Stimulated activated CD8-positive, alpha-beta memory T cell treated with anti-CD3 and anti-CD28 coated beads, Interleukin-4, amount 100 ng/mL, for 24 hours (primary cell): Measurements from ENCODE around the gene PRKCE.

ENCODE experiments used
- DNase-seq: peaks from one replicate; pipeline ENCODE4 v3.0.0-alpha.2; 2020; ENCODE audit warnings: low read depth

The PRKCE gene

GRCh38 chr2:45992741-45993475 is 341.4 kb downstream of the PRKCE start:
- no peak for DNase-seq

- peak; percentile 13 for DNase-seq
These were observed 342.1 kb downstream of the PRKCE start for GRCh38 chr2:45993476-45993991.

GRCh38 chr2:45994060-45994459 is 342.6 kb downstream of the PRKCE start:
- no peak for DNase-seq

GRCh38 chr2:46000660-46001059 is 349.2 kb downstream of the PRKCE start:
- no peak for DNase-seq

GRCh38 chr2:46001290-46001689 is 349.8 kb downstream of the PRKCE start:
- no peak for DNase-seq

- DNase-seq, result no peak
These were observed 350.4 kb downstream of the PRKCE start for GRCh38 chr2:46001741-46002506.

GRCh38 chr2:46002507-46002883 is 351.0 kb downstream of the PRKCE start:
- no peak for DNase-seq

- no peak for DNase-seq
These were observed 351.5 kb downstream of the PRKCE start for GRCh38 chr2:46002947-46003346.

- DNase-seq, result no peak
These were observed 352.5 kb downstream of the PRKCE start for GRCh38 chr2:46003903-46004473.

- DNase-seq, result no peak
These were observed 355.1 kb downstream of the PRKCE start for GRCh38 chr2:46006473-46007025.

- no peak for DNase-seq
These were observed 355.9 kb downstream of the PRKCE start for GRCh38 chr2:46007412-46007811.

GRCh38 chr2:46008091-46008870 is 356.8 kb downstream of the PRKCE start:
- no peak for DNase-seq

GRCh38 chr2:46009315-46009714 is 357.8 kb downstream of the PRKCE start:
- no peak for DNase-seq

GRCh38 chr2:46009772-46010171 is 358.3 kb downstream of the PRKCE start:
- no peak for DNase-seq

GRCh38 chr2:46010223-46010924 is 358.9 kb downstream of the PRKCE start:
- DNase-seq, result no peak

- DNase-seq, result no peak
These were observed 359.5 kb downstream of the PRKCE start for GRCh38 chr2:46010925-46011490.

- no peak for DNase-seq
These were observed 361.3 kb downstream of the PRKCE start for GRCh38 chr2:46012618-46013240.

- DNase-seq, result no peak
These were observed 362.3 kb downstream of the PRKCE start for GRCh38 chr2:46013726-46014125.

GRCh38 chr2:46014911-46015654 is 363.6 kb downstream of the PRKCE start:
- no peak for DNase-seq

- DNase-seq, result no peak
These were observed 364.2 kb downstream of the PRKCE start for GRCh38 chr2:46015671-46016070.
